DND-41 (cell line): ENCODE data around the gene C1orf52.

ENCODE experiments used
- ATAC-seq: fragments of 200-7000 bp; cut with Tn5 transposase; 3 replicates; pipeline ENCODE4 v1.9.1; 2021; ENCODE audit warnings: low read depth; ENCODE audit not compliant: insufficient read depth
- DNase-seq: peaks from one replicate; pipeline ENCODE4 v3.0.0-alpha.2; 2020
- H2AFZ ChIP-seq: 2 replicates; pipeline ENCODE4 v1.6.0; 2012; ENCODE audit warnings: low read depth, low read length
- H3K27ac ChIP-seq: 2 replicates; pipeline ENCODE4 v1.5.1; 2012; ENCODE audit warnings: low read length, inconsistent platforms
- H3K27me3 ChIP-seq: fragments of 200-600 bp; sonication (generic); 2 replicates; pipeline ENCODE4 v1.6.0; 2012; ENCODE audit warnings: low read length, mild to moderate bottlenecking, inconsistent platforms; ENCODE audit not compliant: insufficient read depth, poor library complexity
- H3K36me3 ChIP-seq: 2 replicates; pipeline ENCODE4 v1.5.1; 2012; ENCODE audit warnings: low read length, inconsistent platforms; ENCODE audit not compliant: insufficient read depth
- H3K4me1 ChIP-seq: 2 replicates; pipeline ENCODE4 v1.5.1; 2012; ENCODE audit warnings: mild to moderate bottlenecking, low read length; ENCODE audit not compliant: insufficient read depth
- H3K4me2 ChIP-seq: 2 replicates; pipeline ENCODE4 v1.6.0; 2012; ENCODE audit warnings: mild to moderate bottlenecking, moderate library complexity, low read length, inconsistent platforms; ENCODE audit not compliant: insufficient read depth
- H3K4me3 ChIP-seq, 2 experiments: fragments of 200-600 bp in 1 of 2; shearing (Covaris generic) in 1 of 2; 2 replicates each; pipeline ENCODE4 v1.5.1; 2012 to 2016; ENCODE audit warnings: inconsistent platforms in 2 of 2, low read length in 2 of 2, mild to moderate bottlenecking in 2 of 2, low read depth in 1 of 2, moderate library complexity in 1 of 2
- H3K79me2 ChIP-seq: 2 replicates; pipeline ENCODE4 v1.6.0; 2012; ENCODE audit warnings: low read length, inconsistent platforms; ENCODE audit not compliant: insufficient read depth
- H3K9ac ChIP-seq: 2 replicates; pipeline ENCODE4 v1.6.0; 2012; ENCODE audit warnings: low read depth, mild to moderate bottlenecking, inconsistent platforms, low read length, moderate library complexity
- H3K9me3 ChIP-seq: 2 replicates; pipeline ENCODE4 v1.5.1; 2012; ENCODE audit warnings: low read length, moderate library complexity, mild to moderate bottlenecking, inconsistent platforms; ENCODE audit not compliant: insufficient read depth, severe bottlenecking
- H4K20me1 ChIP-seq: 2 replicates; pipeline ENCODE4 v1.6.0; 2012; ENCODE audit warnings: low read length; ENCODE audit not compliant: insufficient read depth
- CTCF ChIP-seq: IDR thresholded peaks from 2 replicates; pipeline ENCODE4 v1.5.1; 2012; ENCODE audit warnings: borderline replicate concordance, low read length, moderate library complexity, mild to moderate bottlenecking; ENCODE audit not compliant: poor library complexity, severe bottlenecking; ENCODE audit errors: extremely low read depth
- EZH2 ChIP-seq: IDR thresholded peaks from 3 replicates; pipeline ENCODE4 v1.6.1; 2012; ENCODE audit warnings: borderline replicate concordance, low read depth, mild to moderate bottlenecking, moderate library complexity, low read length, inconsistent platforms; ENCODE audit not compliant: severe bottlenecking

The C1orf52 gene

DNA sequence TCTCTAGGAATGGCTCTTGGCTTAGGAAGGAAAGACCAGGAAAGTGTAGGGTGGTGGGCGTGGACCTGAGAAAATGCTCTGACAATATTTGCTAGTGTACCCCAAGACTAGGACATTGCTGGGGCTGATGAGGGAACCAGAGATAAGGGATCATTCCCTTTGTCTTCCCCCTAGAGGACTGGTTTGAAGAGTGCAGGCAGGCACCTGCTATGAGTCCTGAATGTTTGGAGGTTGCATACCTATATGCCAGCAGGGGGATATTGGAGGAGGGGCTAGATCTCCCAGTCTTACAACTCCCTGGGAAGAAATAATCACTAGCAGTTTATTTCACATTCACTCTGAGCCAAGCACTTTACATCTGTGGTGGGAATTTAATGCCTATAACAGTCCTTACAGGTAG is 23.0 kb upstream of the C1orf52 start:
- no peaks in the 10 kb centered on the region for H3K9me3 ChIP-seq
- H2AFZ ChIP-seq = no peak overlapping the region
- no peaks in the 10 kb centered on the region for H3K79me2 ChIP-seq
- no peaks in the 10 kb centered on the region for H3K27me3 ChIP-seq
- TF ChIP-seq CTCF = peak; percentile 9
- no peak for TF ChIP-seq EZH2
- no peak overlapping the region for H3K27ac ChIP-seq
- H3K9ac ChIP-seq = no peak overlapping the region
- H3K4me2 ChIP-seq = no peak overlapping the region
- DNase-seq (no peak), ATAC-seq (peak; percentile 41; the same call in 1 of the 3 replicates)
- H3K36me3 ChIP-seq = no peaks in the 10 kb centered on the region
- H3K4me1 ChIP-seq = peaks cover 1% of the 10 kb centered on the region
- H3K4me3 ChIP-seq = no peak overlapping the region
- no peaks in the 10 kb centered on the region for H4K20me1 ChIP-seq

DNA sequence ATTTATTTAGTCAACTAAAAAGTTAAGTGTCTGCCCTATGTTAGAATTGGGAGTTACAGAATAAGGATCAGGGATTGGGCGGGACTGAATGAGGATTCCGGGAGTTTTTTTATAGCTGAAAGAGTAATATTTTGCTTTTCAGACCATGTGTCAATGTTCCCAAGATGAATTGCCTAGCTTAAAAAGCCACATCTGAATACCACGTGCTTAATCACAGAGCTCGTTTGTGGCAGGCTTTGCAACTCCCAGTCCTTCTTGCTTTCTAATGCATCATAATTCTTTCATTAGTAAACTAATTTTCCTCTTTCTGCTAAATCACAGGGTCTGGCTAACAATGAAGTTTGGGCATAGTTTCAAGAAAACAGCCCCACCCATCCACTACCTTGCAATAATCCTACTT is 21.2 kb upstream of the C1orf52 start:
- Histone ChIP-seq H3K4me1 (peaks cover 9% of the 10 kb centered on the region), H4K20me1 (no peaks in the 10 kb centered on the region), H3K9me3 (no peaks in the 10 kb centered on the region), H3K27ac (no peak overlapping the region), H3K79me2 (peaks cover 6% of the 10 kb centered on the region), H3K27me3 (no peaks in the 10 kb centered on the region), H2AFZ (no peak overlapping the region), H3K9ac (no peak overlapping the region), H3K36me3 (no peaks in the 10 kb centered on the region; the same call in 1 of the 2 replicates), H3K4me2 (no peak overlapping the region), H3K4me3 (no peak overlapping the region)
- DNase-seq (no peak), ATAC-seq (no peak)
- TF ChIP-seq CTCF (no peak), EZH2 (no peak)

GRCh38 chr1:85279458-85280080 is 20.1 kb upstream of the C1orf52 start:
- Histone ChIP-seq H3K27me3 (no peaks in the 10 kb centered on the region), H3K9me3 (no peaks in the 10 kb centered on the region), H3K4me1 (peaks cover 20% of the 10 kb centered on the region), H3K36me3 (no peaks in the 10 kb centered on the region; the same call in 1 of the 2 replicates), H3K27ac (no peak overlapping the region), H3K79me2 (peaks cover 17% of the 10 kb centered on the region), H3K4me2 (no peak overlapping the region), H3K9ac (no peak overlapping the region), H3K4me3 (no peak overlapping the region), H2AFZ (no peak overlapping the region), H4K20me1 (peaks cover 3% of the 10 kb centered on the region; the same call in 1 of the 2 replicates)
- no peak for DNase-seq
- no peak for ATAC-seq
- no peak for TF ChIP-seq CTCF
- TF ChIP-seq EZH2 = no peak
